Loucy (cell line): ENCODE results near the gene OR11A1.

Source experiments
- H2AFZ ChIP-seq: fragments of 200-600 bp; sonication (generic); 2 replicates; pipeline ENCODE4 v1.6.0; 2016; ENCODE audit warnings: antibody characterized with exemption, mild to moderate bottlenecking, low read length, moderate library complexity
- H3F3A ChIP-seq: fragments of 200-600 bp; 2 replicates; pipeline ENCODE4 v1.6.0; 2016; ENCODE audit warnings: antibody characterized with exemption, low read depth, mild to moderate bottlenecking
- H3K27me3 ChIP-seq: fragments of 200-600 bp; sonication (generic); 2 replicates; pipeline ENCODE4 v1.6.1; 2014; ENCODE audit warnings: low read length, mild to moderate bottlenecking; ENCODE audit not compliant: insufficient read depth, poor library complexity, severe bottlenecking
- H3K36me3 ChIP-seq: fragments of 200-600 bp; sonication (generic); 2 replicates; pipeline ENCODE4 v1.6.1; 2016; ENCODE audit warnings: low read length; ENCODE audit not compliant: insufficient read depth
- H3K4me1 ChIP-seq: fragments of 200-600 bp; sonication (generic); 2 replicates; pipeline ENCODE4 v1.5.1; 2014; ENCODE audit warnings: low read length, mild to moderate bottlenecking; ENCODE audit not compliant: insufficient read depth, poor library complexity, severe bottlenecking
- H3K4me2 ChIP-seq: fragments of 200-600 bp; sonication (generic); 2 replicates; pipeline ENCODE4 v1.6.0; 2014; ENCODE audit warnings: antibody characterized with exemption, low read length, low read depth, mild to moderate bottlenecking; ENCODE audit not compliant: poor library complexity, severe bottlenecking
- H3K4me3 ChIP-seq: fragments of 200-600 bp; sonication (generic); 2 replicates; pipeline ENCODE4 v1.5.1; 2014; ENCODE audit warnings: low read length, mild to moderate bottlenecking, mixed read lengths; ENCODE audit not compliant: poor library complexity, severe bottlenecking
- H3K79me2 ChIP-seq: fragments of 200-600 bp; sonication (generic); 2 replicates; pipeline ENCODE4 v1.6.1; 2014; ENCODE audit warnings: low read length; ENCODE audit not compliant: insufficient read depth
- H3K9ac ChIP-seq: fragments of 200-600 bp; sonication (generic); 2 replicates; pipeline ENCODE4 v1.6.0; 2014; ENCODE audit warnings: mild to moderate bottlenecking, low read depth, low read length, moderate library complexity; ENCODE audit not compliant: poor library complexity, severe bottlenecking
- H3K9me2 ChIP-seq: fragments of 200-600 bp; sonication (generic); replicated peaks from 2 replicates; pipeline ENCODE4 v1.6.1; 2016; ENCODE audit warnings: low read depth, low read length, mixed read lengths
- H3K9me3 ChIP-seq: fragments of 200-600 bp; sonication (generic); 2 replicates; pipeline ENCODE4 v1.6.1; 2014; ENCODE audit warnings: mild to moderate bottlenecking, antibody characterized with exemption, low read length, low read depth; ENCODE audit not compliant: insufficient read depth
- H4K20me1 ChIP-seq: fragments of 200-600 bp; sonication (generic); 2 replicates; pipeline ENCODE4 v1.6.0; 2014; ENCODE audit warnings: antibody characterized with exemption, low read length, mild to moderate bottlenecking; ENCODE audit not compliant: insufficient read depth, poor library complexity, severe bottlenecking
- CTCF ChIP-seq: fragments of 200-600 bp; sonication (generic); conservative IDR thresholded peaks from 2 replicates; pipeline ENCODE4 v1.5.1; 2014; ENCODE audit warnings: mild to moderate bottlenecking, antibody characterized with exemption, low read length
- EZH2phosphoT487 ChIP-seq: fragments of 200-600 bp; IDR thresholded peaks from 2 replicates; pipeline ENCODE4 v1.6.1; 2018; ENCODE audit warnings: antibody characterized with exemption, mild to moderate bottlenecking, moderate library complexity, borderline replicate concordance

OR11A1 gene

GRCh38 chr6:29504961-29505360, 48.1 kb upstream of the OR11A1 start:
- Histone ChIP-seq H3K27me3 (no peaks in the 10 kb centered on the region), H3K9me3 (no peaks in the 10 kb centered on the region), H3K9me2 (no peaks in the 10 kb centered on the region), H3K36me3 (no peaks in the 10 kb centered on the region), H3K9ac (no peak overlapping the region), H3K4me3 (no peak overlapping the region), H3K4me2 (no peak overlapping the region), H3F3A (no peaks in the 10 kb centered on the region), H3K4me1 (no peaks in the 10 kb centered on the region), H3K79me2 (no peaks in the 10 kb centered on the region), H2AFZ (no peak overlapping the region), H4K20me1 (no peaks in the 10 kb centered on the region)
- TF ChIP-seq EZH2phosphoT487 = no peak
- TF ChIP-seq CTCF = no peak

GRCh38 chr6:29502597-29502996, 45.7 kb upstream of the OR11A1 start:
- H3K36me3 ChIP-seq = no peaks in the 10 kb centered on the region
- H3K4me3 ChIP-seq = no peak overlapping the region
- H3K9ac ChIP-seq = no peak overlapping the region
- H2AFZ ChIP-seq = no peak overlapping the region
- H3K4me2 ChIP-seq = no peak overlapping the region
- H4K20me1 ChIP-seq = no peaks in the 10 kb centered on the region
- no peaks in the 10 kb centered on the region for H3K27me3 ChIP-seq
- no peaks in the 10 kb centered on the region for H3K9me2 ChIP-seq
- no peaks in the 10 kb centered on the region for H3K79me2 ChIP-seq
- H3F3A ChIP-seq = no peaks in the 10 kb centered on the region
- no peaks in the 10 kb centered on the region for H3K4me1 ChIP-seq
- TF ChIP-seq EZH2phosphoT487 = no peak
- no peak for TF ChIP-seq CTCF
- no peaks in the 10 kb centered on the region for H3K9me3 ChIP-seq

DNA sequence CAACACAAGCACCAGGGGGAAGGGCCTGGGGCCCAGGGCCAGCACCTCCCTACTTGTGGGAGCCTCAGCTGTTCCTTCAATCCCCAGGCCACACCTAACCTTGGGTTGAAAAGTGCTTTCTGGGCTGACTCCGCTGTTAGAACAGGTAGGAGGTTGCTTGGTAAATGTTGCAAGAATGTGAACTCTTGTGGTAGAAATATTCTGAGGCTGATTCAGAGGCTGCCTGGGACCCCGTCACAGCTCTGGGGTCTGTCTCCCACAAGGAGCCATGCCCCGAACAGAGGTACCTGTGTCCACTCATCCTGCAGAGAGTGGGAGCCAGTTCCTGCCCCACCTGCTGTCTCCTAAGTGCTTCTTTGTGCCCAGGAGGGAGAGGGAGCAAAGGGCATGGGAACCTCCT, 45.3 kb upstream of the OR11A1 start:
- no peaks in the 10 kb centered on the region for H4K20me1 ChIP-seq
- H3K9ac ChIP-seq = no peak overlapping the region
- no peaks in the 10 kb centered on the region for H3K36me3 ChIP-seq
- peaks cover 4% of the 10 kb centered on the region for H3K4me1 ChIP-seq
- no peaks in the 10 kb centered on the region for H3K9me3 ChIP-seq
- H3K4me3 ChIP-seq = no peak overlapping the region
- H3K79me2 ChIP-seq = no peaks in the 10 kb centered on the region
- no peaks in the 10 kb centered on the region for H3K9me2 ChIP-seq
- TF ChIP-seq EZH2phosphoT487 (no peak), CTCF (no peak)
- no peak overlapping the region for H3K4me2 ChIP-seq
- no peaks in the 10 kb centered on the region for H3K27me3 ChIP-seq
- no peaks in the 10 kb centered on the region for H3F3A ChIP-seq
- H2AFZ ChIP-seq = no peak overlapping the region
